ENCODE data around the gene TMEM266.

- TF ChIP-seq POLR2A (IDR thresholded peaks at IDR 0.05) (no peak), CTCF (IDR thresholded peaks at IDR 0.05) (no peak)
These were observed 132.9 kb downstream of the TMEM266 start for GRCh38 chr15:76192715-76193114.

Data from upper lobe of left lung (tissue), 4 donors.